Erythroblast (primary cell): ENCODE data around the gene PSMC4.

Experiments used
- GATA1 ChIP-seq: IDR thresholded peaks from 2 replicates; pipeline ENCODE4 v1.6.1; 2011; ENCODE audit warnings: low read depth, mild to moderate bottlenecking, control low read depth, low read length, moderate library complexity
- POLR2A ChIP-seq: IDR thresholded peaks from 2 replicates; pipeline ENCODE4 v1.6.1; 2011; ENCODE audit warnings: mild to moderate bottlenecking, low read length

DNA sequence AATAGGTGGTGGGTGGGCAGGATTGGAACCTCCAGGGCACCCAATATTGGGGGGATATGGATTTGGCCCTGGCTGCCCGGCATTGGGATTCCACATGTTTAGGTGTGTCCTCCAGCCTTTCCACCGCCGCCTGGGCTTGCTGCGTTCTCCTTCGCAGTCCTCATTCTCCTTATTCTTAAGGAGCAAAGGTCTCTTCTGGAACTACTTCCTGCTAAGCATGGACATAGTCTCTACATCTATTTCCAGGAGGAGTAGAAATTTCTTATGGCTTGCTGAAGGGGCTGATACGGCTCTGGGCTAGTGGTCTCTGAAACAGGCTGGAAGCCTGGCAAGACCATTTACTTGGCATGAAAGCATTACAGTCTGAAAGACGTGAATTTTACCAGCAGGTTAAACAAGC is 27.4 kb upstream of the PSMC4 start:
- TF ChIP-seq POLR2A (no peak), GATA1 (no peak)
